H9 (cell line): Measurements from ENCODE around the gene FAM3B. TPM values are rescaled to one million over a fixed set of nuclear protein-coding genes. Genes with fewer than 3 reads are reported as not detected.
A peak's percentile ranks its signal among the peaks of the same experiment; 100 is the strongest.

ENCODE experiments used
- DNase-seq: peaks from one replicate; pipeline ENCODE4 v3.0.0-alpha.2; 2017
- H2AFZ ChIP-seq: one replicate; pipeline ENCODE4 v1.6.1; 2013; ENCODE audit warnings: mild to moderate bottlenecking, low read length, control low read depth, moderate library complexity
- H2AK5ac ChIP-seq: 2 replicates; pipeline ENCODE4 v1.6.1; 2013; ENCODE audit warnings: low read length, control low read depth, mixed read lengths; ENCODE audit not compliant: insufficient read length
- H2BK120ac ChIP-seq: one replicate; pipeline ENCODE4 v1.6.1; 2013; ENCODE audit warnings: low read depth, mild to moderate bottlenecking, low read length, control low read depth, inconsistent platforms; ENCODE audit not compliant: poor library complexity, severe bottlenecking
- H2BK12ac ChIP-seq: 2 replicates; pipeline ENCODE4 v1.6.1; 2013; ENCODE audit warnings: low read length, control low read depth, mixed read lengths, low read depth; ENCODE audit not compliant: insufficient read length
- H2BK15ac ChIP-seq: 2 replicates; pipeline ENCODE4 v1.6.1; 2013; ENCODE audit warnings: low read depth, low read length, control low read depth
- H2BK20ac ChIP-seq: one replicate; pipeline ENCODE4 v1.6.1; 2013; ENCODE audit warnings: low read depth, mild to moderate bottlenecking, low read length, control low read depth, inconsistent platforms; ENCODE audit not compliant: poor library complexity, severe bottlenecking
- H2BK5ac ChIP-seq: 2 replicates; pipeline ENCODE4 v1.6.1; 2013; ENCODE audit warnings: low read length, control low read depth, mixed read lengths; ENCODE audit not compliant: insufficient read length
- H3K14ac ChIP-seq: 2 replicates; pipeline ENCODE4 v1.6.1; 2013; ENCODE audit warnings: low read length, control low read depth; ENCODE audit not compliant: insufficient read depth
- H3K18ac ChIP-seq: 2 replicates; pipeline ENCODE4 v1.6.1; 2013; ENCODE audit warnings: low read depth, mild to moderate bottlenecking, mixed read lengths, low read length, control low read depth; ENCODE audit not compliant: insufficient read length
- H3K23ac ChIP-seq: 2 replicates; pipeline ENCODE4 v1.6.1; 2013; ENCODE audit warnings: low read length, control low read depth, mixed read lengths, low read depth; ENCODE audit not compliant: insufficient read length
- H3K23me2 ChIP-seq: 2 replicates; pipeline ENCODE4 v1.6.1; 2013; ENCODE audit warnings: low read depth, mild to moderate bottlenecking, mixed read lengths, low read length, control low read depth; ENCODE audit not compliant: insufficient read length, poor library complexity, severe bottlenecking
- H3K27ac ChIP-seq: 2 replicates; pipeline ENCODE4 v1.5.1; 2013; ENCODE audit warnings: low read length, control low read depth, mixed read lengths, low read depth; ENCODE audit not compliant: insufficient read length
- H3K27me3 ChIP-seq: 2 replicates; pipeline ENCODE4 v1.6.1; 2013; ENCODE audit warnings: low read length, control low read depth, inconsistent platforms; ENCODE audit not compliant: insufficient read depth
- H3K4ac ChIP-seq: 2 replicates; pipeline ENCODE4 v1.6.1; 2013; ENCODE audit warnings: low read depth, mild to moderate bottlenecking, control low read depth, inconsistent platforms, low read length, moderate library complexity
- H3K4me1 ChIP-seq: 2 replicates; pipeline ENCODE4 v1.6.1; 2013; ENCODE audit warnings: low read length, control low read depth, inconsistent platforms; ENCODE audit not compliant: insufficient read depth
- H3K4me2 ChIP-seq: 2 replicates; pipeline ENCODE4 v1.6.1; 2013; ENCODE audit warnings: low read length, control low read depth, mixed read lengths; ENCODE audit not compliant: insufficient read length, insufficient read depth
- H3K56ac ChIP-seq: 2 replicates; pipeline ENCODE4 v1.6.1; 2013; ENCODE audit warnings: low read depth, mild to moderate bottlenecking, mixed read lengths, low read length, control low read depth; ENCODE audit not compliant: insufficient read length
- H3K79me1 ChIP-seq: 2 replicates; pipeline ENCODE4 v1.6.1; 2013; ENCODE audit warnings: low read depth, mild to moderate bottlenecking, moderate library complexity, low read length, control low read depth, inconsistent platforms; ENCODE audit not compliant: insufficient read depth, poor library complexity, severe bottlenecking
- H3K79me2 ChIP-seq: 2 replicates; pipeline ENCODE4 v1.6.1; 2013; ENCODE audit warnings: low read length, control low read depth, inconsistent platforms; ENCODE audit not compliant: insufficient read depth
- H3K9ac ChIP-seq: 2 replicates; pipeline ENCODE4 v1.6.1; 2013; ENCODE audit warnings: low read length, control low read depth, mixed read lengths; ENCODE audit not compliant: insufficient read length; ENCODE audit errors: extremely low read depth
- H3K9me3 ChIP-seq: one replicate; pipeline ENCODE4 v1.6.1; 2013; ENCODE audit warnings: low read depth, low read length, inconsistent platforms; ENCODE audit not compliant: control insufficient read depth
- H3T11ph ChIP-seq: one replicate; pipeline ENCODE4 v1.6.1; 2013; ENCODE audit warnings: mild to moderate bottlenecking, low read length, control low read depth, inconsistent platforms
- H4K20me1 ChIP-seq: one replicate; pipeline ENCODE4 v1.6.1; 2013; ENCODE audit not compliant: control insufficient read depth, insufficient read length, insufficient read depth
- H4K5ac ChIP-seq: 2 replicates; pipeline ENCODE4 v1.6.1; 2013; ENCODE audit warnings: low read depth, mild to moderate bottlenecking, mixed read lengths, low read length, control low read depth; ENCODE audit not compliant: insufficient read length
- H4K8ac ChIP-seq: replicated peaks from 2 replicates; pipeline ENCODE4 v1.6.1; 2013; ENCODE audit warnings: low read length, control low read depth, mixed read lengths, low read depth; ENCODE audit not compliant: insufficient read length
- H4K91ac ChIP-seq: 2 replicates; pipeline ENCODE4 v1.6.1; 2013; ENCODE audit warnings: low read depth, mild to moderate bottlenecking, moderate library complexity, mixed read lengths, low read length, control low read depth; ENCODE audit not compliant: insufficient read length
- H3K27ac Mint-ChIP-seq, 3 experiments: 2 replicates in 2 of 3; 3 replicates in 1 of 3; pipeline ENCODE4 v1.8.0; 2020 to 2021; ENCODE audit warnings: mixed read lengths in 3 of 3, mild to moderate bottlenecking in 1 of 3, moderate library complexity in 1 of 3
- H3K27me3 Mint-ChIP-seq: 2 replicates; pipeline ENCODE4 v1.8.0; 2021; ENCODE audit warnings: low read depth, mild to moderate bottlenecking, moderate library complexity, mixed read lengths
- H3K36me3 Mint-ChIP-seq, 3 experiments: 2 replicates in 2 of 3; 3 replicates in 1 of 3; pipeline ENCODE4 v1.8.0; 2020 to 2021; ENCODE audit warnings: low read depth in 3 of 3, mixed read lengths in 3 of 3; ENCODE audit not compliant: insufficient read depth in 1 of 3
- H3K4me1 Mint-ChIP-seq, 2 experiments: 2 replicates each; pipeline ENCODE4 v1.8.0; 2020; ENCODE audit warnings: mixed read lengths in 2 of 2
- H3K4me3 Mint-ChIP-seq, 2 experiments: 2 replicates in 1 of 2; 3 replicates in 1 of 2; pipeline ENCODE4 v1.8.0; 2020 to 2021; ENCODE audit warnings: mild to moderate bottlenecking in 2 of 2, mixed read lengths in 2 of 2, moderate library complexity in 1 of 2
- H3K9me3 Mint-ChIP-seq, 2 experiments: 2 replicates in 1 of 2; 3 replicates in 1 of 2; pipeline ENCODE4 v1.8.0; 2020; ENCODE audit warnings: mild to moderate bottlenecking in 2 of 2, mixed read lengths in 2 of 2, moderate library complexity in 1 of 2
- CTCF ChIP-seq: fragments of 200-600 bp; sonication (generic); conservative IDR thresholded peaks from 3 replicates; pipeline ENCODE4 v1.8.0; 2021; ENCODE audit warnings: antibody characterized with exemption, mild to moderate bottlenecking
- WGBS: extraction: QIAGEN DNeasy Blood & Tissue Kit; methylation state at CpG from one replicate; pipeline ENCODE4 v1.1.7; 2013; ENCODE audit warnings: missing lambda C conversion rate, low lambda C conversion rate, mixed read lengths; ENCODE audit not compliant: insufficient read length; ENCODE audit errors: extremely low coverage; 5-methylcytosine and 5-hydroxymethylcytosine counted together
- total RNA-seq: library from RNA; stranded (reverse); gene quantifications from 2 replicates; pipeline ENCODE4 v1.2.1, GENCODE V29; 2021

Gene FAM3B
- total RNA-seq, 1 experiment from 2014 or later = 5.0 TPM

GRCh38 chr21:41317458-41317857, 857 bp downstream of the FAM3B start:
- Histone ChIP-seq H3K4me1 (no peaks in the 10 kb centered on the region; the same call in 1 of the 2 replicates), H3K4me2 (peak overlapping the region; percentile 63), H3K18ac (no peak overlapping the region), H3K27ac (no peak overlapping the region), H2BK20ac (no peak overlapping the region), H3T11ph (no peak overlapping the region), H4K20me1 (no peaks in the 10 kb centered on the region), H3K56ac (no peak overlapping the region), H2BK120ac (no peak overlapping the region), H3K23ac (no peak overlapping the region), H2BK12ac (no peak overlapping the region), H3K14ac (no peak overlapping the region), H4K8ac (no peak overlapping the region), H4K5ac (no peak overlapping the region), H3K79me1 (no peaks in the 10 kb centered on the region), H2BK5ac (no peak overlapping the region), H3K9ac (no peak overlapping the region), H3K4ac (no peak overlapping the region), H3K9me3 (no peaks in the 10 kb centered on the region), H4K91ac (no peak overlapping the region), H3K79me2 (no peaks in the 10 kb centered on the region), H3K27me3 (no peaks in the 10 kb centered on the region; the same call in 1 of the 2 replicates), H2AFZ (no peak overlapping the region), H2AK5ac (no peak overlapping the region), H3K23me2 (peaks cover 9% of the 10 kb centered on the region), H2BK15ac (no peak overlapping the region)
- H3K4me1 Mint-ChIP-seq = peaks cover 11 to 16% of the 10 kb centered on the region in 2 experiments
- peak overlapping the region in 1 of 3 experiments; percentile 16; a peak in 1 of 7 replicates for H3K27ac Mint-ChIP-seq
- peak overlapping the region; percentile 64 to 79 for H3K4me3 Mint-ChIP-seq
- no peak for TF ChIP-seq CTCF
- WGBS = no CpG with 5 or more reads among the region's 10 CpGs
- no peaks in the 10 kb centered on the region for H3K9me3 Mint-ChIP-seq
- peaks cover 36% of the 10 kb centered on the region for H3K27me3 Mint-ChIP-seq
- no peaks in the 10 kb centered on the region; a peak in 1 of 7 replicates for H3K36me3 Mint-ChIP-seq
- no peak for DNase-seq
